Osteoblast (primary cell): ENCODE data around the gene ARHGAP15. TPM values are rescaled to one million over a fixed set of nuclear protein-coding genes. Genes with fewer than 3 reads are reported as not detected.
A peak's percentile ranks its signal among the peaks of the same experiment; 100 is the strongest.

Experiments used
- DNase-seq: peaks from one replicate; pipeline ENCODE4 v3.0.0; 2011; ENCODE audit warnings: low spot score, mixed read lengths; ENCODE audit not compliant: insufficient read length; ENCODE audit errors: missing footprints
- H2AFZ ChIP-seq: 2 replicates; pipeline ENCODE4 v1.6.0; 2011; ENCODE audit warnings: mild to moderate bottlenecking, low read length
- H3K27ac ChIP-seq: 2 replicates; pipeline ENCODE4 v1.5.1; 2011; ENCODE audit warnings: mild to moderate bottlenecking, low read depth, low read length, moderate library complexity
- H3K27me3 ChIP-seq: 2 replicates; pipeline ENCODE4 v1.6.0; 2012; ENCODE audit warnings: mild to moderate bottlenecking, control low read depth, inconsistent platforms, low read length, moderate library complexity; ENCODE audit not compliant: insufficient read depth
- H3K36me3 ChIP-seq: 2 replicates; pipeline ENCODE4 v1.5.1; 2011; ENCODE audit warnings: mild to moderate bottlenecking, low read length, control low read depth, moderate library complexity; ENCODE audit not compliant: insufficient read depth
- H3K4me1 ChIP-seq: 2 replicates; pipeline ENCODE4 v1.5.1; 2011; ENCODE audit warnings: mild to moderate bottlenecking, low read length, control low read depth, moderate library complexity; ENCODE audit not compliant: insufficient read depth
- H3K4me2 ChIP-seq: 2 replicates; pipeline ENCODE4 v1.6.0; 2011; ENCODE audit warnings: mild to moderate bottlenecking, low read length; ENCODE audit not compliant: insufficient read depth
- H3K4me3 ChIP-seq: fragments of 200-600 bp; sonication (generic); 3 replicates; pipeline ENCODE4 v1.5.1; 2012; ENCODE audit warnings: mild to moderate bottlenecking, low read length, inconsistent platforms; ENCODE audit not compliant: insufficient read depth
- H3K79me2 ChIP-seq: 2 replicates; pipeline ENCODE4 v1.6.0; 2012; ENCODE audit warnings: mild to moderate bottlenecking, low read length, control low read depth, inconsistent platforms; ENCODE audit not compliant: insufficient read depth
- H3K9me3 ChIP-seq: 2 replicates; pipeline ENCODE4 v1.5.1; 2011; ENCODE audit warnings: low read depth, low read length, control low read depth
- H4K20me1 ChIP-seq: 2 replicates; pipeline ENCODE4 v1.6.0; 2012; ENCODE audit warnings: mild to moderate bottlenecking, low read length, control low read depth; ENCODE audit not compliant: insufficient read depth
- total RNA-seq: library from RNA; depleted of rRNA; stranded (reverse); fragments of >200 nt; gene quantifications from 2 replicates; pipeline ENCODE4 v1.2.3, GENCODE V29; 2012
- TF ChIP-seq, protein P1 (sequence below): IDR thresholded peaks from 2 replicates; pipeline ENCODE4 v1.5.1; 2011; ENCODE audit warnings: mild to moderate bottlenecking, low read depth, low read length, moderate library complexity; ENCODE audit errors: extremely low read depth

Gene ARHGAP15
- total RNA-seq, 1 donor: 2.2 TPM

DNA sequence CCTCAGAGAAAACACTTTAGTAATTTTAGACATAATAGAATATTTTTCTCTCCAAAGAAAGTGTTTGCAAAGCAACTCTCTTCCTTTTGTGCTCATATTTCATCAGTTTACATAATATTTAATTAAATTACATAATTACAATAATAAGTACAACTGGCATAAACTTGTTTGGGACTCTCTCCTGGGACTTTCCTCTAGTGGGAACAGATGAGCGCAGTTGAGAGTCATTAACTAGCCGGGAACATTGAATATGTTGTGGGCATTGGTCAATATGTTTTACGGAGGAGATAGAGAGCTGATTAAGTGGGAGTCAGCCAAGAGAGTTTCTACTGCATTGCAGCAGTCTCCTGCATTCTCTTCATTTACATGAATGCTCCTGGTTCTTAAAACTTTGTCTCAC lies 607.7 kb downstream of the ARHGAP15 start:
- Histone ChIP-seq H3K9me3 (no peaks in the 10 kb centered on the region), H3K27ac (no peak overlapping the region), H3K36me3 (no peaks in the 10 kb centered on the region), H3K4me2 (no peak overlapping the region), H3K4me1 (no peaks in the 10 kb centered on the region), H3K27me3 (no peaks in the 10 kb centered on the region), H4K20me1 (no peaks in the 10 kb centered on the region), H3K79me2 (no peaks in the 10 kb centered on the region), H3K4me3 (no peak overlapping the region), H2AFZ (no peak overlapping the region)
- TF ChIP-seq, protein P1, sequence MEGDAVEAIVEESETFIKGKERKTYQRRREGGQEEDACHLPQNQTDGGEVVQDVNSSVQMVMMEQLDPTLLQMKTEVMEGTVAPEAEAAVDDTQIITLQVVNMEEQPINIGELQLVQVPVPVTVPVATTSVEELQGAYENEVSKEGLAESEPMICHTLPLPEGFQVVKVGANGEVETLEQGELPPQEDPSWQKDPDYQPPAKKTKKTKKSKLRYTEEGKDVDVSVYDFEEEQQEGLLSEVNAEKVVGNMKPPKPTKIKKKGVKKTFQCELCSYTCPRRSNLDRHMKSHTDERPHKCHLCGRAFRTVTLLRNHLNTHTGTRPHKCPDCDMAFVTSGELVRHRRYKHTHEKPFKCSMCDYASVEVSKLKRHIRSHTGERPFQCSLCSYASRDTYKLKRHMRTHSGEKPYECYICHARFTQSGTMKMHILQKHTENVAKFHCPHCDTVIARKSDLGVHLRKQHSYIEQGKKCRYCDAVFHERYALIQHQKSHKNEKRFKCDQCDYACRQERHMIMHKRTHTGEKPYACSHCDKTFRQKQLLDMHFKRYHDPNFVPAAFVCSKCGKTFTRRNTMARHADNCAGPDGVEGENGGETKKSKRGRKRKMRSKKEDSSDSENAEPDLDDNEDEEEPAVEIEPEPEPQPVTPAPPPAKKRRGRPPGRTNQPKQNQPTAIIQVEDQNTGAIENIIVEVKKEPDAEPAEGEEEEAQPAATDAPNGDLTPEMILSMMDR: no peak
- no peak for DNase-seq

DNA sequence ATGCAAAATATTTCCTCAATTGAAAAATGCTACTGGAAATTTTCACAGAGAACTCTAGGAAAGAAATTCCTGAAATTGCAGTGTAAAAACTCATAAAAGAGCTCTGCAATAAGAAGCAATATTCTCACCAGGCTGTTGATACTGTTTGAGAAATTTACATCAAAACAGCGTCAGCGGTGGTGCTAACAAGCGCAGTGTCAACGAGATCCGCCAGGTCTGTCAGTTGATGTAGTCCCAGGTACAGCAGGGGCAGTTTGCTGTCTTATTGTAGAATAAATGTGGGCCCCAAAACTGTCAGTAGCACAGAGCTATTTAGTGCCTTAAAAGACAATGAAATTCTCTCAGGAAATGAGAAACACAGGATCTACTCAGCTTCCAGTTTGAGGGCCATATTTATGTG lies 611.2 kb downstream of the ARHGAP15 start:
- H3K9me3 ChIP-seq: no peaks in the 10 kb centered on the region
- H3K79me2 ChIP-seq: no peaks in the 10 kb centered on the region
- no peak overlapping the region for H3K4me2 ChIP-seq
- H2AFZ ChIP-seq: peak overlapping the region; percentile 6
- DNase-seq: no peak
- H3K4me1 ChIP-seq: no peaks in the 10 kb centered on the region
- H3K4me3 ChIP-seq: no peak overlapping the region
- TF ChIP-seq, protein P1: no peak
- no peaks in the 10 kb centered on the region for H3K36me3 ChIP-seq
- no peaks in the 10 kb centered on the region for H4K20me1 ChIP-seq
- H3K27me3 ChIP-seq: no peaks in the 10 kb centered on the region
- H3K27ac ChIP-seq: no peak overlapping the region

DNA sequence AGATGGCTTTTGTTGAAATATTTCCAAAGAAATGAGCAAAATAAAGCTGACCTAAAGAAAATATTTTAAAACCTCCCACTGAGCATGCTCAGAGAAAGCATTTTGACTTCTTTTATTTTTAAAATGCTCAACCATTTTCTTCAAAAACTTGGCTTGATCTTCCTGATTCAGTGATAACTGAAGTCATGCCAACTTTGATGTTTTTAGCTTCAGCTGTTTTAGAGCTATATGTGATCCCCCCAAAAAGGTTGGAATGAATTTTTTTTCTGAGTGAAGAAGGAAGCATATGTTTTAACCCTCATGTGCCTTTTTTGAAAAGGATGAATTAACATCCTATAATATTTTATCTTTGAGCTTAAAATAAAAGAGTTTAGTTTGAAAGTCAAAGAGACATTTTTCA lies 612.0 kb downstream of the ARHGAP15 start:
- no peak for DNase-seq
- H3K4me1 ChIP-seq: no peaks in the 10 kb centered on the region
- no peaks in the 10 kb centered on the region for H3K9me3 ChIP-seq
- H3K27me3 ChIP-seq: no peaks in the 10 kb centered on the region
- H3K36me3 ChIP-seq: no peaks in the 10 kb centered on the region
- H3K4me2 ChIP-seq: no peak overlapping the region
- no peaks in the 10 kb centered on the region for H3K79me2 ChIP-seq
- H3K27ac ChIP-seq: no peak overlapping the region
- no peak overlapping the region for H2AFZ ChIP-seq
- H3K4me3 ChIP-seq: no peak overlapping the region
- TF ChIP-seq, protein P1: no peak
- no peaks in the 10 kb centered on the region for H4K20me1 ChIP-seq

DNA sequence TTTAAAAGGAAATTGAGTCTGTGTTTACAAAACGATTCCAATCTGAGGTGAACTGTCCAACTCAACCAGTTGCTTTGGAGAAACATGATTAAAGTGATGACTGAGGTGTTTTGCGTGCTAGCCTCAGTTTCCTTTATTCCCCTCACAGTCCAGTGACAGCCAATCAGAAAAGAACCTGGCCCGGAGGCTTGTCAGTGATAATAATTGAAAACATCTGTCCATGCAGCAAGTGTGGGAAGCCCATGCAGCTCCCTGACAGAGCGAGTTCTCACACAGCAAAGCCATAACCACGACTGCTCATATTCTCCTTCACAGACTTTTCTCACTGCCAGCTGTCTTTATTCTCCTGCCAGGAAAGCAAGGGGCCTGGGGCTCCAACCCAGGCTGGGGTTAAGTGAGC lies 613.4 kb downstream of the ARHGAP15 start:
- Histone ChIP-seq H3K27ac (no peak overlapping the region), H3K79me2 (no peaks in the 10 kb centered on the region), H3K4me3 (no peak overlapping the region), H3K36me3 (no peaks in the 10 kb centered on the region), H2AFZ (no peak overlapping the region), H3K9me3 (no peaks in the 10 kb centered on the region), H3K4me2 (no peak overlapping the region), H3K27me3 (no peaks in the 10 kb centered on the region), H3K4me1 (no peaks in the 10 kb centered on the region), H4K20me1 (no peaks in the 10 kb centered on the region)
- TF ChIP-seq, protein P1: no peak
- DNase-seq: no peak
